PC-9 (cell line): ENCODE data around the gene PTPRR.

Experiments
- EZH2 ChIP-seq: fragments of 200-600 bp; sonication (generic); IDR thresholded peaks from 2 replicates; pipeline ENCODE4 v1.8.0; 2017; ENCODE audit warnings: antibody characterized with exemption, low read depth
- TF ChIP-seq, protein P1 (sequence below): fragments of 200-600 bp; sonication (generic); conservative IDR thresholded peaks from 2 replicates; pipeline ENCODE4 v1.6.1; 2017; ENCODE audit warnings: mixed run types, antibody characterized with exemption, mild to moderate bottlenecking, moderate library complexity

DNA sequence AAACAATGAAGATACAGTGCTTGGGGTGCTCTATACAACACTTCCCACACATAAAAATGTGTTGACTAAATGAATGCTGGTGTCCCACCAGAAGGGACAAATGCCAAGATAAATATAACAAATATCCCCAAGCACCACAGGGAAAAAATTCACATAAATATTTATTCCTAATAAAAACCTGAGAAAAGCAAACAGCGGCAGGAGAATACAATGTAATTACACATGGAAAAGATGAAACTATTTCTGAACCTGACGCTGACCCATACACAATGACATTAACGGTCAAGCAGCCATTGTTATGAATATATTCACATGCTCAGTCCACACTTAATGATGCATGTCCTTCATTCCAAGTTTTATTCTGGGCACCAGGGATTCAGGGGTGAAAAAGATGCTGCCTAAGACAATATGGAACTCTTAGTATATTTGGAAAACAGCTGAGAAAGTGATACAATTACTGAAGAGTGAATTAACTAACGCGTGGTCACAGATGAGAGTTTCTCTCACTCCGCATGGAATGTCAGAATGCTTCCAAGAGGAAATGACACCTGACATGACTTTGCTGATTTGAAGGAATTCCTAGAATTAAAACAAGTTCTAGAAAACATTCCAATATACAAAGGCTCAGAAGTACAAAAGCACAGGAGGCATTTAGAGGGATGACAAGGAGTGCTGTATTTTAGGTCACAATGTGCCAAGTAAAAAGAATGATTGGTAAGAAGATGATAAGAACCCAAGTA, 27.9 kb upstream of the PTPRR start:
- TF ChIP-seq, protein P1, sequence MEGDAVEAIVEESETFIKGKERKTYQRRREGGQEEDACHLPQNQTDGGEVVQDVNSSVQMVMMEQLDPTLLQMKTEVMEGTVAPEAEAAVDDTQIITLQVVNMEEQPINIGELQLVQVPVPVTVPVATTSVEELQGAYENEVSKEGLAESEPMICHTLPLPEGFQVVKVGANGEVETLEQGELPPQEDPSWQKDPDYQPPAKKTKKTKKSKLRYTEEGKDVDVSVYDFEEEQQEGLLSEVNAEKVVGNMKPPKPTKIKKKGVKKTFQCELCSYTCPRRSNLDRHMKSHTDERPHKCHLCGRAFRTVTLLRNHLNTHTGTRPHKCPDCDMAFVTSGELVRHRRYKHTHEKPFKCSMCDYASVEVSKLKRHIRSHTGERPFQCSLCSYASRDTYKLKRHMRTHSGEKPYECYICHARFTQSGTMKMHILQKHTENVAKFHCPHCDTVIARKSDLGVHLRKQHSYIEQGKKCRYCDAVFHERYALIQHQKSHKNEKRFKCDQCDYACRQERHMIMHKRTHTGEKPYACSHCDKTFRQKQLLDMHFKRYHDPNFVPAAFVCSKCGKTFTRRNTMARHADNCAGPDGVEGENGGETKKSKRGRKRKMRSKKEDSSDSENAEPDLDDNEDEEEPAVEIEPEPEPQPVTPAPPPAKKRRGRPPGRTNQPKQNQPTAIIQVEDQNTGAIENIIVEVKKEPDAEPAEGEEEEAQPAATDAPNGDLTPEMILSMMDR: no peak
- no peak for TF ChIP-seq EZH2
